ENCODE data around the gene KCNH2. TPM values are rescaled to one million over a fixed set of nuclear protein-coding genes. Genes with fewer than 3 reads are reported as not detected.

KCNH2 gene
- total and polyA plus RNA-seq, 2 donors (not counting 1 experiment from before 2014, with no cell fraction given) = 0.86 to 2.7 TPM

GRCh38 chr7:150994141-150994837 is 16.2 kb upstream of the KCNH2 start:
- intact Hi-C loops (cut with micrococcal nuclease) = no loop called here
- no peak overlapping the region for H3K4me3 Mint-ChIP-seq
- peaks cover 33% of the 10 kb centered on the region for H3K27me3 Mint-ChIP-seq
- H3K27me3 ChIP-seq (replicated peaks in 1 of 4; ENCODE audit: control extremely low read depth in 1 of 4, control insufficient read depth in 3 of 4, insufficient read depth in 4 of 4, low read length in 3 of 4) = peaks cover 0 to 43% (median 6%) of the 10 kb centered on the region in 4 experiments
- POLR2A ChIA-PET = no interaction called here
- H4K20me1 ChIP-seq (ENCODE audit: control insufficient read depth, insufficient read depth, low read length, poor library complexity, severe bottlenecking) = no peaks in the 10 kb centered on the region
- peaks cover 0 to 14% of the 10 kb centered on the region in 2 donors for H3K4me1 ChIP-seq (ENCODE audit: control insufficient read depth in 2 of 2, insufficient read depth in 2 of 2, low read length in 2 of 2)
- H3K36me3 ChIP-seq (replicated peaks in 1 of 2; ENCODE audit: control extremely low read depth in 1 of 2, control insufficient read depth in 1 of 2, extremely low read depth in 1 of 2, insufficient read depth in 2 of 2, low read length in 1 of 2) = no peaks in the 10 kb centered on the region
- no peak overlapping the region for H3K27ac ChIP-seq (ENCODE audit: low read length in 2 of 2)
- CTCF ChIA-PET = interaction anchor here (0.8 to 1.9 kb wide), 4 partner anchors 9 to 31 kb away, joined by 3 to 8 read pairs (median 3); no protein-coding TSS in a partner anchor
- no peak overlapping the region for H3K27ac Mint-ChIP-seq
- H3K4me2 ChIP-seq (replicated peaks; ENCODE audit: low read depth, low read length, poor library complexity, severe bottlenecking) = peak overlapping the region; percentile 35
- WGBS (ENCODE audit: insufficient coverage) = 11% methylated on average over 7 of the region's 15 CpGs
- H2AFZ ChIP-seq (ENCODE audit: insufficient read depth, low read depth, low read length, poor library complexity, severe bottlenecking) = peak overlapping the region; percentile 59
- DNase-seq (peak; percentile 27), ATAC-seq (ENCODE audit: low read depth) (no peak)
- TF ChIP-seq EZH2 (IDR thresholded peaks at IDR 0.05; ENCODE audit: borderline replicate concordance, insufficient read depth, low read depth, low read length, poor library complexity, severe bottlenecking) (no peak), CTCF (IDR thresholded peaks at IDR 0.05) (no peak)
- no peak overlapping the region for H3K4me3 ChIP-seq (ENCODE audit: control extremely low read depth in 1 of 5, extremely low read depth in 1 of 5, insufficient read depth in 1 of 5, low read depth in 2 of 5, low read length in 4 of 5)
- H3K9me3 ChIP-seq (ENCODE audit: control extremely low read depth in 1 of 3, control insufficient read depth in 2 of 3, insufficient read depth in 1 of 3, low read length in 2 of 3) = peaks cover 0 to 38% (median 5%) of the 10 kb centered on the region in 3 donors
- no peak overlapping the region for H3K9ac ChIP-seq (ENCODE audit: low read length)
- peaks cover 3% of the 10 kb centered on the region for H3K9me3 Mint-ChIP-seq (ENCODE audit: insufficient read depth)
- no peaks in the 10 kb centered on the region for H3K79me2 ChIP-seq (ENCODE audit: control insufficient read depth, insufficient read depth, low read length)
- peaks cover 4% of the 10 kb centered on the region for H3K4me1 Mint-ChIP-seq

- Histone ChIP-seq H3K4me1 (ENCODE audit: control insufficient read depth in 2 of 2, insufficient read depth in 2 of 2, low read length in 2 of 2) (peaks cover 5 to 19% of the 10 kb centered on the region in 2 donors), H2AFZ (ENCODE audit: insufficient read depth, low read depth, low read length, poor library complexity, severe bottlenecking) (no peak overlapping the region), H3K4me2 (replicated peaks; ENCODE audit: low read depth, low read length, poor library complexity, severe bottlenecking) (no peak overlapping the region), H3K4me3 (ENCODE audit: control extremely low read depth in 1 of 5, extremely low read depth in 1 of 5, insufficient read depth in 1 of 5, low read depth in 2 of 5, low read length in 4 of 5) (no peak overlapping the region), H3K27ac (ENCODE audit: low read length in 2 of 2) (no peak overlapping the region), H3K9me3 (ENCODE audit: control extremely low read depth in 1 of 3, control insufficient read depth in 2 of 3, insufficient read depth in 1 of 3, low read length in 2 of 3) (peaks cover 0 to 41% (median 5%) of the 10 kb centered on the region in 3 donors), H3K36me3 (replicated peaks in 1 of 2; ENCODE audit: control extremely low read depth in 1 of 2, control insufficient read depth in 1 of 2, extremely low read depth in 1 of 2, insufficient read depth in 2 of 2, low read length in 1 of 2) (no peaks in the 10 kb centered on the region), H3K27me3 (replicated peaks in 1 of 4; ENCODE audit: control extremely low read depth in 1 of 4, control insufficient read depth in 3 of 4, insufficient read depth in 4 of 4, low read length in 3 of 4) (peaks cover 0 to 48% (median 9%) of the 10 kb centered on the region in 4 experiments), H3K9ac (ENCODE audit: low read length) (no peak overlapping the region), H3K79me2 (ENCODE audit: control insufficient read depth, insufficient read depth, low read length) (no peaks in the 10 kb centered on the region), H4K20me1 (ENCODE audit: control insufficient read depth, insufficient read depth, low read length, poor library complexity, severe bottlenecking) (no peaks in the 10 kb centered on the region)
- H3K4me3 Mint-ChIP-seq = no peak overlapping the region
- DNase-seq (no peak), ATAC-seq (ENCODE audit: low read depth) (no peak)
- no peak for TF ChIP-seq EZH2 (IDR thresholded peaks at IDR 0.05; ENCODE audit: borderline replicate concordance, insufficient read depth, low read depth, low read length, poor library complexity, severe bottlenecking)
- no peak for TF ChIP-seq CTCF (IDR thresholded peaks at IDR 0.05)
- 97% methylated on average over 6 of the region's 14 CpGs for WGBS (ENCODE audit: insufficient coverage)
- intact Hi-C loops (cut with micrococcal nuclease) = no loop called here
- H3K9me3 Mint-ChIP-seq (ENCODE audit: insufficient read depth) = peaks cover 3% of the 10 kb centered on the region
- H3K27me3 Mint-ChIP-seq = peaks cover 37% of the 10 kb centered on the region
- H3K27ac Mint-ChIP-seq = no peak overlapping the region
- ChIA-PET POLR2A (no interaction called here), CTCF (interaction anchor here (1.6 to 1.9 kb wide), 2 partner anchors 8 to 96 kb away, joined by 3 to 8 read pairs; no protein-coding TSS in a partner anchor)
- H3K4me1 Mint-ChIP-seq = peaks cover 8% of the 10 kb centered on the region
These were observed 15.4 kb upstream of the KCNH2 start for GRCh38 chr7:150993511-150993910.
